Stimulated activated CD4-positive, alpha-beta T cell treated with anti-CD3 and anti-CD28 coated beads, Interleukin-15, amount 100 ng/mL, for 1 hour (primary cell): ENCODE results near the gene PTPRR.

ENCODE experiments used
- DNase-seq, 2 donors: peaks; one replicate each; pipeline ENCODE4 v3.0.0-alpha.2; 2020; ENCODE audit warnings: low read depth in 1 of 2, low spot score in 1 of 2

PTPRR gene

GRCh38 chr12:70798016-70798783, 122.3 kb downstream of the PTPRR start:
- DNase-seq = no peak

DNA sequence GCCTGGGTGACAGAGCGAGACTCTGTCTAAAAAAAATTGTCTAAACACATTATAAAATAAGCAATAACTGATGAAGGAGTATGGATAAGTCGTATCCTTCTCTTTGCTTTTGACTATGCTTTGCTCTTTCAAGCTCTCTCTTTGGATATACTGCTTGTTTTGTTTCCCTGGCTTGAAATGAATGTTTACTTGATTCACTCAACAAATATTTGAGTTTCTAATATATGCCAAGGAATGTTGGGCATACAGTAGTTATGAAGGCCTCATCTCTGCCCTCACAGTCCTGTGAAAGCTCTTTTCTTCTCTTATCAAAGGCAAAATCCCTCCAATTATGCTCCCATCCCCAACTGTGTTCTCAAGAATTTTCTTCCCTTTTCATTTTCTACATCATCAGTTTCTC, 123.5 kb downstream of the PTPRR start:
- DNase-seq = no peak

DNA sequence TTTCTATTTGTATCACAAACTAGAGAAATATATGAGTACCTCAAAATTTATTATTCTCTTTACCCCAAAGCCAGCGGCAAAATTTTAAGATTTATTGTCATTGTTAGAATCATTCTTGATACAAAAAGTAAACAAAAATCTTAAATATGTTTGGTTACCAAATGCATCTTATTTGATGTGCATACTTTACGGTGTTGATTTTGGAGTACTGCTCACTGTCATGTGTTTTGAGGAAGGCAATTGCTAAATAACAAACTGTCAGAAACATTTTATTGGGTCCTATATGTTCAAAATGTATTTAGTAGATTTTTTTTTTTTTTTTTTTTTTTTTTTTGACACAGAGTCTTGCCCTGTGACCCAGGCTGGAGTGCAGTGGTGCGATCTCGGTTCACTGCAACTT, 124.9 kb downstream of the PTPRR start:
- no peak for DNase-seq

- no peak for DNase-seq
These were observed 126.4 kb downstream of the PTPRR start for GRCh38 chr12:70794131-70794530.

- no peak for DNase-seq
These were observed 131.8 kb downstream of the PTPRR start for GRCh38 chr12:70788774-70789173.

DNA sequence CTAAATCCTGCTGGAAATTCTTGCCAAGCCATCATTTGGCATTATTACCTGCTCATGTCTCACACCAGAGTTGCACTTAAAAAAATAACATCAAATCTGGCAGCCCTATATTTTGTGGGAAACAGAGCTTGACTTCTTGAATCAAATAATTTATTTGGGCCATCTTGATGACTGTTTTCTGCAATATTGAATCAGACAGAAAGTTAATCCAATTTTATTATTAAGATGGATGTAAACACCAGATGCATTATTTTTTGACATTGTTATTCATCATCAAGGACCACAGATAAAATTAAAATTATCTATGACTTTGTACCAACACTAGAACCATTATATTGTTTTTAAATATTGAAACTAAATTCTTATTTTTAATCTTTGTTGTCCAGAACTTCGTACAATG, 132.9 kb downstream of the PTPRR start:
- no peak for DNase-seq

- DNase-seq = no peak
These were observed 134.6 kb downstream of the PTPRR start for GRCh38 chr12:70785896-70786295.

- no peak for DNase-seq
These were observed 136.4 kb downstream of the PTPRR start for GRCh38 chr12:70784042-70784668.

- no peak for DNase-seq
These were observed 137.1 kb downstream of the PTPRR start for GRCh38 chr12:70783455-70783854.

GRCh38 chr12:70779250-70779649, 141.3 kb downstream of the PTPRR start:
- DNase-seq = no peak

GRCh38 chr12:70774055-70774454, 146.5 kb downstream of the PTPRR start:
- no peak for DNase-seq

- no peak for DNase-seq
These were observed 147.7 kb downstream of the PTPRR start for GRCh38 chr12:70772836-70773235.

DNA sequence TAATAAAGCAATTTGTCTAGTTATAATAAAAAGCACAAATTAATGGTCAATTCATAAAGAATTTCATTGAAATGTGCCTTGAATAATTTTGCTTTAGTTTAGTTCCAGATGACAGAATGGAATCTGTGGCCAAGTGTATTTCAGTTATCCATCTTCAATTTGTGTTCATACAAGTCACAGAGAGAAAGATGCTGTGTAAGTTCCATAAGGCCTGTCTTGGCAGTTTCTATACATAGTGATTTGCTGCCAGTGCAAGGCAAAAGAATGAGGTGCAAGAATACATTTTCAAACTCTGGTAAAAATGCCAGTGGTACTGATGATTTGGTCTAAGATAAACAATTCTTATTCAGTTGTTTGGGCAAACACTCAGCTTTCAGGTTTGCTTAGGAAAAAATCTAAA, 149.0 kb downstream of the PTPRR start:
- DNase-seq = no peak

DNA sequence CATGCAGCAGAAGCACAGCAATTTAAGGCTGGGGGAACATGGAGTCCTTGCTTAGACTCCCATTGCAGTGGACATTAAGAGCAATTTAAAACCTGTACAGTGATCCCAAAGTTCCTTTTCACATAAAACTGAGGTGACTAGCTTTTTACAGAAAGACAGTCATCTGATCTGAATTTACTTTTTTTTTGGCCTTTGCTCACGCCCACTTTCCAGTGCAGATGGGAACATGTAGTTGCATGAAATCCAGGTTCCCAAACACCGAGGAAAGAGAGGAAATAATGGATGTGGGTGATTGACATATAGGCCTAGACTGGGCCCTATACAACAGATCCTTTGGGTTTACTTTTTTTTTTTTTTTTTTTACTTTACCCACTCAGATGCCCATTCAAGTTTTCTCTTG, 156.9 kb downstream of the PTPRR start:
- DNase-seq = no peak

- DNase-seq = no peak
These were observed 158.5 kb downstream of the PTPRR start for GRCh38 chr12:70762000-70762399.

DNA sequence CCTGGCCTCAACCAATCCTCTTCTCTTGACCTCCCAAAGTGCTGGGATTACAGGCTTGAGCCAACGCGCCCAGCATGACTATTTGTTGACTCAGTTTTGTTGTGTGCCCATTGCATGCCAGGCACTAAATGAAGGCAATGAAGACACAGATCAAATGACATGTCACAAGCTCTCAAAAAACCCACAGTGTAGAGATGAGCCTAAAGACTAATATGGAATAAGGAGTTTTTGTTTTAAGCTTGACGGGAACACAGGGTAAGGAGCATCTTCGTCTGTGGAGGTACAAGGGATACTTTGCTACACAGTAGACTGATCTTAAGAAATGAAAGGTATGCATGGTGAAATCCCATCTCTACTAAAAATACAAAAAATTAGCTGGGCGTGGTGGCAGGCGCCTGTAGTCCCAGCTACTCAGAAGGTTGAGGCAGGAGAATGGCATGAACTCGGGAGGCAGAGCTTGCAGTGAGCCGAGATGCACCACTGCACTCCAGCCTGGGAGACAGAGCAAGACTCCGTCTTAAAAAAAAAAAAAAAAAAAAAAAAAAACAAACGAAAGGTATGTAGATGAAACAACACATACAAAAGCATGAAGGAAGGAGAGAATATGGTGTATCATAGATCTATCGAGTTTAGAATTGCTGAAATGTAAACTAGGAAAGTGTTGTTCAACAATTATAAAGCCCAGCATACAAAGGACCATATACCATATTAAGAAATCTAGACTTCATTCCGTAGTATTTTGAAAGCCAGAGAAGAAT, 161.2 kb downstream of the PTPRR start:
- DNase-seq = no peak

GRCh38 chr12:70758494-70758845, 162.1 kb downstream of the PTPRR start:
- DNase-seq = no peak

DNA sequence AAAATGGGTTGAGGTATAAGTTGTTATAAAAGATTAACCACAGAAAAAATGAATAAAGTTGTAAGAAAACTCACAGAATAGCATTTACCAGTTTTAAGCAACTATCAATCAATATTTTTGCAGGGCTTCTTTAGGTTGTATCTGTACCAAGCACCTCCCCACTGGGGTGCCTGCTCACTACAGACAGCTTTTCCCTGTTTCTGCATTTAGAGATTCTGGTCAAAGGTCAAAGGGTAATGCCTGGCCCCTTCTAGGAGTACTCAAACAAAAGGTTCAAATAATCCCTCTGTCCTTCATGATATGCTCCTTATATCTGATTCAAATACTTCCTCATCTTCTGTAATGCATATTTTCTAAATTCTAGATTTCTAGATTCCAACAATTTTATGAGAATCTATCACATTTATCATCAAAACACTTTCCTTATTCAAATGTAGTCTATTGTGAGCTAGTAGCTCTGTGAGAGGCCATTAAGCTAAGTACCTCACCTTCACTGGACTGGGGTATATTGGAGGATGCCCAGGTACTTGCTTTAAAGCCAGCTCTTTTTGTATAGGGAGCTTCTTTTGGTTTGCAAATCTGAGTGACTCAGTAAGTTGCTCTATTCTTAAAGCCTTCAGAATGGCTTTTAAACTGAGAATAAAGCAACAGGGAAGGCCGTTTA, 162.6 kb downstream of the PTPRR start:
- DNase-seq = no peak

GRCh38 chr12:70756791-70757190, 163.7 kb downstream of the PTPRR start:
- DNase-seq = no peak

DNA sequence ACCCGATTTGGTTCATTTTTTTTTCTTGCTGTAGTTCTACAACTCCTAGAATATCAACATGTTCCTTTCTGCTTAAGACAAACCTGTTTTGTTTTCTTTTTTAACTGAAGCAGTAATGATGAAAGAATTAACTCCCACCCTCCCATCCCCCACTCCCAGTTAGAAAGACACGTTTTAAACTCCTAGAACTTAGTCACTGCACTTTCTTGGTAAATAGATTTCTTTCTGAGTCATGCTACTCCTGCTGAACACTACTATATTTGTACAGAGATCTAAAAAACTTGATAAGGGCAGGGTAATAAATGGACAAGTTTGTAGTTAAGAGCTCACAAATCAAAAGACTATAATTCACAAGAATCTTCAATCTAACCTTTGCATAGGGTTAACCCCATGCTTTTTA, 164.4 kb downstream of the PTPRR start:
- DNase-seq = no peak

GRCh38 chr12:70754330-70754741, 166.2 kb downstream of the PTPRR start:
- no peak for DNase-seq

- DNase-seq = no peak
These were observed 168.2 kb downstream of the PTPRR start for GRCh38 chr12:70752327-70752726.
